ENCODE measurements around the gene PSME1. TPM values are rescaled to one million over a fixed set of nuclear protein-coding genes. Genes with fewer than 3 reads are reported as not detected.
A peak's percentile ranks its signal among the peaks of the same experiment; 100 is the strongest.

Gene PSME1
- total and polyA plus RNA-seq, 2 donors (not counting 1 experiment from before 2014, with no cell fraction given), result 177 to 266 TPM

DNA sequence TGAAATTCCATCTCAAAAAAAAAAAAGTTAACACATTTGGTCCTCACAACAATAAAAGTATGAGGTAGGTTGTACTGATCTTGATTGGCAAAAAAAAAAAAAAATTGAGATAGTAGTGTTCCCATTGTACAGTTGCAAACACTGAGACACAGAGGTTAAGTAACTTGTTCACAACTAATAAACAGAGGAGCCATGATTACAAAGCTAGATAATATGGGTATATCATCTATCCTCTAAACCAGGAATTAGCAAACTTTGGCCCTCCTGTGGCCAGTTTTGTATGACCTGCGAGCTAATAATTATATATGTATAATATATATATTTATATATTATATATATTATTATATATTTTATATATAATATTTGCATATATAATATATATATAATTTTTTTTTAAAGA is 2.3 kb upstream of the PSME1 start:
- Histone ChIP-seq H3K4me3 (replicated peaks in 1 of 4; ENCODE audit: control extremely low read depth in 1 of 4, insufficient read depth in 1 of 4, low read depth in 3 of 4, low read length in 4 of 4) (no peak overlapping the region), H4K20me1 (ENCODE audit: control insufficient read depth, extremely low read depth, insufficient read depth, low read length) (no peaks in the 10 kb centered on the region), H2AFZ (ENCODE audit: low read length) (no peak overlapping the region), H3K27ac (ENCODE audit: insufficient read depth, low read length) (no peak overlapping the region), H3K9ac (ENCODE audit: insufficient read depth, low read length) (no peak overlapping the region), H3K9me3 (ENCODE audit: control insufficient read depth, insufficient read depth, low read depth, low read length) (no peaks in the 10 kb centered on the region), H3K4me1 (ENCODE audit: control insufficient read depth, extremely low read depth, insufficient read depth, low read length) (peaks cover 6% of the 10 kb centered on the region), H3K36me3 (ENCODE audit: control insufficient read depth, insufficient read depth, low read length) (peaks cover 7% of the 10 kb centered on the region), H3K79me2 (ENCODE audit: control insufficient read depth, insufficient read depth, low read length) (peaks cover 14% of the 10 kb centered on the region), H3K27me3 (ENCODE audit: control insufficient read depth, insufficient read depth, low read length) (no peaks in the 10 kb centered on the region), H3K4me2 (ENCODE audit: extremely low read depth, insufficient read depth, low read length) (no peak overlapping the region)
- TF ChIP-seq EZH2 (IDR thresholded peaks at IDR 0.05; ENCODE audit: low read length, missing control alignments), result no peak
- TF ChIP-seq, protein P1, sequence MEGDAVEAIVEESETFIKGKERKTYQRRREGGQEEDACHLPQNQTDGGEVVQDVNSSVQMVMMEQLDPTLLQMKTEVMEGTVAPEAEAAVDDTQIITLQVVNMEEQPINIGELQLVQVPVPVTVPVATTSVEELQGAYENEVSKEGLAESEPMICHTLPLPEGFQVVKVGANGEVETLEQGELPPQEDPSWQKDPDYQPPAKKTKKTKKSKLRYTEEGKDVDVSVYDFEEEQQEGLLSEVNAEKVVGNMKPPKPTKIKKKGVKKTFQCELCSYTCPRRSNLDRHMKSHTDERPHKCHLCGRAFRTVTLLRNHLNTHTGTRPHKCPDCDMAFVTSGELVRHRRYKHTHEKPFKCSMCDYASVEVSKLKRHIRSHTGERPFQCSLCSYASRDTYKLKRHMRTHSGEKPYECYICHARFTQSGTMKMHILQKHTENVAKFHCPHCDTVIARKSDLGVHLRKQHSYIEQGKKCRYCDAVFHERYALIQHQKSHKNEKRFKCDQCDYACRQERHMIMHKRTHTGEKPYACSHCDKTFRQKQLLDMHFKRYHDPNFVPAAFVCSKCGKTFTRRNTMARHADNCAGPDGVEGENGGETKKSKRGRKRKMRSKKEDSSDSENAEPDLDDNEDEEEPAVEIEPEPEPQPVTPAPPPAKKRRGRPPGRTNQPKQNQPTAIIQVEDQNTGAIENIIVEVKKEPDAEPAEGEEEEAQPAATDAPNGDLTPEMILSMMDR (conservative IDR thresholded peaks at IDR 0.05 in 1 of 2, IDR thresholded peaks at IDR 0.05 in 1 of 2; ENCODE audit: low read depth in 1 of 2, low read length in 2 of 2), result no peak
- DNase-seq (ENCODE audit: low read depth in 2 of 2), result no peak

DNA sequence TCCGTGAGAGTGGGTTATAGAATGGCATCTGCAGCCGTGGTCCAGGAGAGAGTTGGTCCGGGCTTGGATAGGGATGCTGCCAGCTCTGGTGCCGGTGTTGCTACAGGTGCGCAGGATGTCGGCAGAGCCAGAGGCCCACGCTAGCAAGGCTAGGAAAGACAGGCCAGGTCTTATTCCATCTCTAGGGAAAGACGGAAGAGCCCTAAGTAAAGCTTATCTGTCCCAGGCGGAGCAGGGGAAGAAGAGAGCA is 485 bp upstream of the PSME1 start:
- H3K4me2 ChIP-seq (ENCODE audit: extremely low read depth, insufficient read depth, low read length), result peak overlapping the region; percentile 75
- TF ChIP-seq EZH2 (IDR thresholded peaks at IDR 0.05; ENCODE audit: low read length, missing control alignments), result no peak
- TF ChIP-seq, protein P1 (conservative IDR thresholded peaks at IDR 0.05 in 1 of 2, IDR thresholded peaks at IDR 0.05 in 1 of 2; ENCODE audit: low read depth in 1 of 2, low read length in 2 of 2), result no peak
- peaks cover 7% of the 10 kb centered on the region for H3K36me3 ChIP-seq (ENCODE audit: control insufficient read depth, insufficient read depth, low read length)
- no peaks in the 10 kb centered on the region for H4K20me1 ChIP-seq (ENCODE audit: control insufficient read depth, extremely low read depth, insufficient read depth, low read length)
- no peaks in the 10 kb centered on the region for H3K27me3 ChIP-seq (ENCODE audit: control insufficient read depth, insufficient read depth, low read length)
- DNase-seq (ENCODE audit: low read depth in 2 of 2), result no peak
- peaks cover 26% of the 10 kb centered on the region for H3K79me2 ChIP-seq (ENCODE audit: control insufficient read depth, insufficient read depth, low read length)
- peak overlapping the region; percentile 89 for H3K9ac ChIP-seq (ENCODE audit: insufficient read depth, low read length)
- no peaks in the 10 kb centered on the region for H3K9me3 ChIP-seq (ENCODE audit: control insufficient read depth, insufficient read depth, low read depth, low read length)
- peak overlapping the region; percentile 85 for H2AFZ ChIP-seq (ENCODE audit: low read length)
- H3K27ac ChIP-seq (ENCODE audit: insufficient read depth, low read length), result no peak overlapping the region
- H3K4me3 ChIP-seq (replicated peaks in 1 of 4; ENCODE audit: control extremely low read depth in 1 of 4, insufficient read depth in 1 of 4, low read depth in 3 of 4, low read length in 4 of 4), result peak overlapping the region; percentile 53 to 90 (median 70)
- peaks cover 6% of the 10 kb centered on the region for H3K4me1 ChIP-seq (ENCODE audit: control insufficient read depth, extremely low read depth, insufficient read depth, low read length)

DNA sequence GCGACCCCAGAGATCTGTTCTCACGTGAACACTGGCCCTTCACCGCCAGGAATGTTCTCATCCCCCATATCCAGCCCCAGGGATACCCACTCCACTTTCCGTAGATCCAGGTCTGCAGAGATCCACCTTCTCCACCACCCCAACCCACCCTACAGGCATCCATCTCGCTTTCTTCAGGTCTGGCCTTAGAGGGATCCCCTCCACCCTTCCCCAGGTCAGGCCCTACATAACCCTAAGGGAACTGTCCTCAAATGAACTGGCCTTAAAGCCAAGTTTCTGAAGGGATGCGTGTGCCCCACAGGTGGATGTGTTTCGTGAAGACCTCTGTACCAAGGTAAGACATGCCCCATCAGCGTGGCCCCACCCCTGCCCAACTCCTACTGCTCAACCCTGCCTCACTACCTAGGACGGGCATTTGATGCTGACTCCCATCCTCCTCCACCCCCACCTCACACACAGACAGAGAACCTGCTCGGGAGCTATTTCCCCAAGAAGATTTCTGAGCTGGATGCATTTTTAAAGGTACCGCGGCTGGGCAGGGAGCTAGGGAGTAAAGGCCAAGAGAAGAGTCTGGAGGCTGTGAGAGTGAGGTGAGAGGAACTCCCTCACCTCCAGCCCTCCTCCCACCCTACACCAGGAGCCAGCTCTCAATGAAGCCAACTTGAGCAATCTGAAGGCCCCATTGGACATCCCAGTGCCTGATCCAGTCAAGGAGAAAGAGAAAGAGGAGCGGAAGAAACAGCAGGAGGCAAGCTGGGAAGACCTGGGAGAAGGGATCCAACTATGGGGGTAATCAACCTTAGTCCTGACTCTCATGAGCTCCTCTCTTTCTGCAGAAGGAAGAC is 912 bp downstream of the PSME1 start:
- peaks cover 31% of the 10 kb centered on the region for H3K79me2 ChIP-seq (ENCODE audit: control insufficient read depth, insufficient read depth, low read length)
- no peak overlapping the region for H2AFZ ChIP-seq (ENCODE audit: low read length)
- H3K4me3 ChIP-seq (replicated peaks in 1 of 4; ENCODE audit: control extremely low read depth in 1 of 4, insufficient read depth in 1 of 4, low read depth in 3 of 4, low read length in 4 of 4), result peak overlapping the region; percentile 69 to 90 (median 84)
- H3K4me2 ChIP-seq (ENCODE audit: extremely low read depth, insufficient read depth, low read length), result peak overlapping the region; percentile 96
- H3K9me3 ChIP-seq (ENCODE audit: control insufficient read depth, insufficient read depth, low read depth, low read length), result no peaks in the 10 kb centered on the region
- H3K27me3 ChIP-seq (ENCODE audit: control insufficient read depth, insufficient read depth, low read length), result no peaks in the 10 kb centered on the region
- TF ChIP-seq, protein P1 (conservative IDR thresholded peaks at IDR 0.05 in 1 of 2, IDR thresholded peaks at IDR 0.05 in 1 of 2; ENCODE audit: low read depth in 1 of 2, low read length in 2 of 2), result no peak
- TF ChIP-seq EZH2 (IDR thresholded peaks at IDR 0.05; ENCODE audit: low read length, missing control alignments), result no peak
- no peaks in the 10 kb centered on the region for H4K20me1 ChIP-seq (ENCODE audit: control insufficient read depth, extremely low read depth, insufficient read depth, low read length)
- H3K36me3 ChIP-seq (ENCODE audit: control insufficient read depth, insufficient read depth, low read length), result peaks cover 7% of the 10 kb centered on the region
- peak overlapping the region; percentile 89 for H3K9ac ChIP-seq (ENCODE audit: insufficient read depth, low read length)
- peak overlapping the region; percentile 87 for H3K27ac ChIP-seq (ENCODE audit: insufficient read depth, low read length)
- DNase-seq (ENCODE audit: low read depth in 2 of 2), result no peak
- peaks cover 6% of the 10 kb centered on the region for H3K4me1 ChIP-seq (ENCODE audit: control insufficient read depth, extremely low read depth, insufficient read depth, low read length)

All from fibroblast of lung (primary cell).